Left colon (tissue), 2 donors: ENCODE results near the gene ZBTB18. TPM values are rescaled to one million over a fixed set of nuclear protein-coding genes. Genes with fewer than 3 reads are reported as not detected.

ENCODE experiments used
- ATAC-seq: fragments of 200-7000 bp; cut with Tn5 transposase; one replicate; pipeline ENCODE4 v1.9.1; 2020; ENCODE audit warnings: mild to moderate bottlenecking, moderate library complexity
- DNase-seq, 2 donors: peaks; one replicate each; pipeline ENCODE4 v3.0.0-alpha.2; 2020
- intact Hi-C, 2 donors: fragments of 100-400 bp; cut with DNase I in 1 of 2; cut with micrococcal nuclease in 1 of 2; formaldehyde crosslinking; loops; one replicate each; pipeline versions ENCODE4 v1.11.2 to v1.14.0; 2022; cut with DNase I, micrococcal nuclease
- total RNA-seq, 2 donors: library from RNA; stranded (reverse); fragmentation: NEBNext Ultra II Directional; extraction: Animal tissue kit (Norgen Biotek cat#: 25700); gene quantifications; one replicate each; pipeline ENCODE4 v1.2.1, GENCODE V29; 2021
- donor health status: DM: no; HTN: no; CAD: no.
- donor health status: DM: yes; HTN: yes; CAD: no.

Gene ZBTB18
- total RNA-seq, 2 donors from 2014 or later, result 19.6 to 19.9 TPM

GRCh38 chr1:244097523-244098405 is 46.7 kb downstream of the ZBTB18 start:
- intact Hi-C loops, result no loop called here
- no peak for DNase-seq
- no peak for ATAC-seq

GRCh38 chr1:244099258-244099930 is 48.3 kb downstream of the ZBTB18 start:
- ATAC-seq (no peak), DNase-seq (no peak)
- intact Hi-C loops, result no loop called here

GRCh38 chr1:244100276-244100675 is 49.2 kb downstream of the ZBTB18 start:
- no peak for ATAC-seq
- DNase-seq, result no peak
- intact Hi-C loops, result no loop called here

DNA sequence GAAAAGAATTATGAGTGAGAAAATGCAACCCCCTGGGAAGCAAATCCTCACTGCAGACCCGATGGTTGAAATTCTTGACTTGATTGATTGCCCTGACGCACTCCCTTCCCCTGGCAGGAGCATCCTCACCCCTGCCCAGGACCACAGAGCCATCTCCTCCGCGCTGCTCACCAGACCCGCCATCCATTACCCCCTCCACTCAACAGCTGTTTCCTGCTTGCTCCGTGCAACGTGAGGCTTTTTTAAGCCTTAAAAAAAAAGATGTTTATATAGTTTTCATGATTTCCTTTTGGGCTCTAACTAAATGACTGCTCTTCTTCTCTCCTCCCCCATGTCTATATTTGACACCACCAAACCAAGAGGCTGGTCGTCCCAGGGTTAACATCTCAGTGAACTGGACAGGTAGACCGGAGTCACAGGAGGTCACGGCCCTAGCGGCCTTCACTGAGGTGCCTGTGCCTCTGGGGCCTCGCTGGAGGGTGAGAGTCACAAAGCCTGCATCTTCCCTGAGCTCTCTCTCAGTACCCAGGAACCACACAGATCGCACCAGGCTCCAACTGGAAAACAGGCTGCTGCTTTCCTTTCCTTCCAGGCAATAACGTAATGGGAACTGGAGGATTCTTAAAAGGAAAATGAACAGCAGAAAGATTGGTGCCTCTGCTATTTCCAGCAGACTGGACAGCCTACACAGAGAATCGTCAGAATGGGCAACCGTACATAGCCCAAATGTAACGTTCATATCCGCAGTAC is 49.8 kb downstream of the ZBTB18 start:
- ATAC-seq (no peak), DNase-seq (no peak)
- intact Hi-C loops, result no loop called here

GRCh38 chr1:244102046-244102445 is 51.0 kb downstream of the ZBTB18 start:
- no peak for DNase-seq
- intact Hi-C loops, result no loop called here
- ATAC-seq, result no peak

DNA sequence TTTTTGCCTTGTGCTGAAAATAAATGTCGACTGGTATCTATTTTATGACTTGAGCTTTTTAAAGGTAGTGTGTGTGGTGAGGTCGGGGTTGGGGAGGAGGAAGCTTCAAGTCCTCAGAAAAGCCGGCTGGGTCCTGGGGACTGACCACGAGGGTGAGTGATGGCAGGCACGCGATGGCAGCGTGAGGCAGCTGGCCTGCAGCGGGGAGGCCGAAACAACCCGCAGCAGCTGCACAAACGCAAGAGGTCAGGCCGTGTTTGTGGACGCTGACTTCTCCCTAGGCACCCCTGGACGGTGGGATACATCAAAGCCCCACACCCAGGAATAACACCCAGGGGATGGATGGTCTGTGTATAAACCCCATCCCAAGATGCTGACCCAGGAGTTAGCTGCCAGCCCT is 51.4 kb downstream of the ZBTB18 start:
- DNase-seq (no peak), ATAC-seq (no peak)
- intact Hi-C loops, result no loop called here

- DNase-seq, result no peak
- no peak for ATAC-seq
- intact Hi-C loops, result no loop called here
Measured at GRCh38 chr1:244104309-244105060, 53.4 kb downstream of the ZBTB18 start.

- intact Hi-C loops, result no loop called here
- no peak for ATAC-seq
Measured at GRCh38 chr1:244106176-244106575, 55.1 kb downstream of the ZBTB18 start.

More at GRCh38 chr1:244106176-244106575, 55.1 kb downstream of the ZBTB18 start:
- no peak for DNase-seq

Other genes with a start within 250 kb of the ZBTB18 start
- 10 to 100 TPM in 1 of 2 donors, 1 to 10 TPM in 1; 9.7 to 21.1 TPM for gene AKT3, start 201.0 kb upstream of the ZBTB18 start, total RNA-seq